ENCODE data around the gene SH3BP5L.

DNA sequence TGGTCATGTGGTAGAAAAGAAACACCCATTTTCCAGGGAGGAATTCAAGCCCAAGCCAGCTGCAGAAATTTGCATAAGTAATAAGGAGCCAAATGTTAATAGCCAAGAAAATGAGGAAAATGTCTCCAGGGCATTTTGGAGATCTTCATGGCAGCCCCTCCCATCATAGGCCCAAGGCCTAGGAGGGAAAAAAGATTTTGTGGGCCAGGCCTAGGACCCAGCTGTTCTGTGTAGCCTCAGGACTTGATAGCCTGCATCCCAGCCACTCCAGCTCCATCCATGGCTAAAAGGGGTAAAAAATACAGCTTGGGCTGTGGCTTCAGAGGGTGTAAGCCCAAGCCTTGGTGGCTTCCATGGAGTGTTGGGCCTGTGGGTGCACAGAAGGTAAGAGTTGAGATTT is 48.7 kb downstream of the SH3BP5L start:
- TF ChIP-seq, protein P1, sequence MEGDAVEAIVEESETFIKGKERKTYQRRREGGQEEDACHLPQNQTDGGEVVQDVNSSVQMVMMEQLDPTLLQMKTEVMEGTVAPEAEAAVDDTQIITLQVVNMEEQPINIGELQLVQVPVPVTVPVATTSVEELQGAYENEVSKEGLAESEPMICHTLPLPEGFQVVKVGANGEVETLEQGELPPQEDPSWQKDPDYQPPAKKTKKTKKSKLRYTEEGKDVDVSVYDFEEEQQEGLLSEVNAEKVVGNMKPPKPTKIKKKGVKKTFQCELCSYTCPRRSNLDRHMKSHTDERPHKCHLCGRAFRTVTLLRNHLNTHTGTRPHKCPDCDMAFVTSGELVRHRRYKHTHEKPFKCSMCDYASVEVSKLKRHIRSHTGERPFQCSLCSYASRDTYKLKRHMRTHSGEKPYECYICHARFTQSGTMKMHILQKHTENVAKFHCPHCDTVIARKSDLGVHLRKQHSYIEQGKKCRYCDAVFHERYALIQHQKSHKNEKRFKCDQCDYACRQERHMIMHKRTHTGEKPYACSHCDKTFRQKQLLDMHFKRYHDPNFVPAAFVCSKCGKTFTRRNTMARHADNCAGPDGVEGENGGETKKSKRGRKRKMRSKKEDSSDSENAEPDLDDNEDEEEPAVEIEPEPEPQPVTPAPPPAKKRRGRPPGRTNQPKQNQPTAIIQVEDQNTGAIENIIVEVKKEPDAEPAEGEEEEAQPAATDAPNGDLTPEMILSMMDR (IDR thresholded peaks at IDR 0.05), result no peak
- no peak for TF ChIP-seq POLR2A (IDR thresholded peaks at IDR 0.05)
- TF ChIP-seq POLR2AphosphoS5 (IDR thresholded peaks at IDR 0.05), result no peak
- TF ChIP-seq EP300 (IDR thresholded peaks at IDR 0.05), result no peak

All from stomach (tissue), 4 donors.